GM18499 (cell line): ENCODE measurements around the gene NRF1.

Experiments used
- ATAC-seq: cut with Tn5 transposase; IDR thresholded peaks from one replicate; pipeline ENCODE4 v1.9.1; 2021; ENCODE audit warnings: moderate number of reproducible peaks; ENCODE audit not compliant: insufficient read depth, unreplicated experiment

NRF1 gene

GRCh38 chr7:129764247-129765084, 152.9 kb downstream of the NRF1 start:
- ATAC-seq, result no peak

- ATAC-seq, result no peak
Measured at GRCh38 chr7:129765352-129765751, 153.8 kb downstream of the NRF1 start.

- no peak for ATAC-seq
Measured at GRCh38 chr7:129767120-129768015, 155.8 kb downstream of the NRF1 start.

GRCh38 chr7:129768614-129769399, 157.3 kb downstream of the NRF1 start:
- ATAC-seq, result no peak

- no peak for ATAC-seq
Measured at GRCh38 chr7:129769400-129769774, 157.9 kb downstream of the NRF1 start.

- ATAC-seq, result no peak
Measured at GRCh38 chr7:129769866-129770808, 158.6 kb downstream of the NRF1 start.

GRCh38 chr7:129771201-129771927, 159.8 kb downstream of the NRF1 start:
- no peak for ATAC-seq

- ATAC-seq, result no peak
Measured at GRCh38 chr7:129771928-129772479, 160.5 kb downstream of the NRF1 start.

GRCh38 chr7:129772646-129773280, 161.2 kb downstream of the NRF1 start:
- no peak for ATAC-seq

GRCh38 chr7:129773328-129773731, 161.8 kb downstream of the NRF1 start:
- no peak for ATAC-seq

GRCh38 chr7:129773871-129774270, 162.4 kb downstream of the NRF1 start:
- ATAC-seq, result no peak

- no peak for ATAC-seq
Measured at GRCh38 chr7:129774359-129774758, 162.8 kb downstream of the NRF1 start.

GRCh38 chr7:129774871-129775694, 163.6 kb downstream of the NRF1 start:
- no peak for ATAC-seq

- no peak for ATAC-seq
Measured at GRCh38 chr7:129775695-129776361, 164.3 kb downstream of the NRF1 start.

GRCh38 chr7:129776362-129776722, 164.8 kb downstream of the NRF1 start:
- ATAC-seq, result no peak

GRCh38 chr7:129777195-129777844, 165.8 kb downstream of the NRF1 start:
- ATAC-seq, result no peak
